ENCODE measurements around the gene ERMAP.

Gene ERMAP

DNA sequence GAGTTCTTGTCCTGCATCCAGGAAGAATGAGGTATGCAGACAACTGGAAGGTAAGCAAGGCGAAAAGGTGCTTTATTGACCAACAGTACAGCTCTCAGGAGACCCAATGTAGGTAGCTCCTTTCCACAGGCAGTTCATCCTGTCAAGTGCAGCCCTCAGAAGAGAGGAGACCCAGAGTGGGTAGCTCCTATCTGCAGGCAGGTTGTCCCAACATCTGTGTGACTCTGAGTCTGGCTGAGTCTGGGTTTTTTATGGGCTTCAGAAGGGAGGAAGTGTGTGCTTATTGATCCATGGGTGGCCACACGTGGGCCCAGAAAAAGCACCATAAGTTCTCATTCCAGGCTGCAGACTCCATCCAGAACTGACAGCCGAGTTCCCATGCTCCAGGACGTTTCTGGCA lies 63.5 kb downstream of the ERMAP start:
- DNase-seq, result no peak

DNA sequence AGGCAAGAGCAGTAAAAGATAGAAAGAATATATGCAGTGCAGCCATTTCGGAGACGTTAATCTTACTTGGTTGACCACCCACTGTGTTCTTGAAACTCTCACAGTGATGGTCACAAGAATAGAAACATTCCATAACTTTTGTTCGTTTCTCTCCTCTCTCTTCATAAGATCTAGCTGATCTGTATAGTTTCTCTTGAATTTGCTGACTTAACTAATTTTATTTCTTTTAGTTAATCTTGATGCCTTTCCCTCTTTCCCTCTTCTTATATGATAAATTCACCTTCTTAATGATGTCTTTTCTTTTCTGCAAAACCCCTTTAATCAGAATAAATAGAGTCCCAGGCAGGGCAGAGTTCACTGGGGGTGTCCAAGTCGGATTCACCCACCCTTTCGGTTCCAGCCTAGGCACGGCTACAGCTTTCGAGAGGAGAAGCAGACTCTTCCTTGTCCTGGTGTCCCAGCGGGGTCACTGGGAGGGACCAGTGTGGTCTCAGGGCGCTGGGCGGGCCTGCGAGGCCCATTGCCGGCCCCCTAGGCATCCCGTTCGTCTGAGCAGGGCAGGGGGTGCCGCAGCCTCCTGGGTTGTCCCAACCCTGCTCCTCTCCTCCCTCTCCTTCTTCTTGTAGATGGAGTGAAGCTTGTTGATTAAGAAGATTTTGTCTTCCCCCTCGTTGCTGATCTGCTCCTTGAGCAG lies 69.3 kb downstream of the ERMAP start:
- no peak for DNase-seq

DNA sequence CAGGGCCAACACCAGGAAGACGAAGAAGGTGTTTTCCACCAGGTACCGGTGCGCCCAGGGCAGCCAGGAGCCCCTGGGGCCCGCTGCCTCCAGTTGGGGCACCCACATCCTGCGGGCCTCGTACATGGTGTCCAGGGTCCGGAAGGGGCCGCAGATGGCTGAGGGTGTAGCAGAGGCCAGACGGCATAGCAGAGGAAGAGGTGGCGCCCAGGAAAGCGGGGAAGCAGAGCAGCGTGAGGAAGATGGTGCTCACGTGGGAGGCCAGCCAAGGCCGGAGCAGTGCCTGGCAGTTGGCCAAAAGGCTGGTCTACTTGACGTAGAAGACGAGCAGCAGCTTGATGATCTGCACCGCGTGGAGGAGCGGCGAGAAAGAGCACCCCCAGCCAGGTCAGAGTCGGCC lies 69.9 kb downstream of the ERMAP start:
- no peak for DNase-seq

DNA sequence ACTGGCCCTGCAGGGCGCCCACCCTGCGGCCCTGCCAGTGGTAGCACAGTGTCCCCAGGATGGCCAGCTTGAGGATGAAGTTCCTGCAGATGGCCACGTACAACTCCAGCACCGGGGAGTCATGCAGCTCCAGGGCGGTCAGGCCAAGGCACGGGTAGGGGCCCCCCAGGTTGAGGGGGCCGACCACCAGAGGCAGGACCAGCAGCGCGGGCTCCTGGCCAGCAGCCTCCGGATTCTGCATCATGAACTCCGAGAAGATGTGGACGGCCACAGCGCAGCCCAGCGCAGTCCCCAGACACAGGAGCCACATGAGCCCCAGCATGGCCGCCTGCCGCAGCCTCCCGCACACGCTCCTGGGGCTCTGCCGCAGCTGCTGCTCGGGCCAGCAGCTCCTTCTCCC lies 70.4 kb downstream of the ERMAP start:
- DNase-seq, result no peak

DNA sequence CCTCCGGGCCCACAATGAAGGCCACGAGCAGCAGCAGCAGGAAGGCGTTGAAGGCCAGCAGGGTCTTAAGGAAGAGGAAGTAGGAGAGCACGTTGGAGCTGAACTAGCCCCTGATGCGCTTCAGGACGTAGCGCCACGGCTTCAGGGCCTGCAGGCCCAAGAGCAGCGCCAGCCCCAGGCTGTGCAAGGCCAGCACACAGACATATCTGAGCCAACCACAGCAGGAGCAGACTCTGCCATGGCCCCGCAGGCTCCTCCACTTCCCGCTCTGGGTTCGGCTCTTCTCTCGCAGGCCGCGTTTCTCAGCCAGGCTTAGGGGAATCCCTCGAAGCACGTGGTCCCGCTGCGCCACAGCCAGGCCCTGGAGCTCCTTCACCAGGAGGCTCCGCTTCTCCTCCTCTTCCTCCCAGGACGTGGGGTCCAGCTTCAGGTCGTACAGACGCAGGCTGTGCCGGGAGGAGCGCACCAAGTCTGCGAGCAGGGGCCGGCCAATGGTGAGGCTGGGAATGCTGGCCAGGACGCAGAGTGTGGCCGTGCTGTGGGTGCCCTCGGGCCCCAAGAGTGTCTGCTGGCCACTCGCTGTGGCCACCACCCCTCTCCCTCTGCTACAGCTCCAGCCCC lies 71.2 kb downstream of the ERMAP start:
- no peak for DNase-seq

DNA sequence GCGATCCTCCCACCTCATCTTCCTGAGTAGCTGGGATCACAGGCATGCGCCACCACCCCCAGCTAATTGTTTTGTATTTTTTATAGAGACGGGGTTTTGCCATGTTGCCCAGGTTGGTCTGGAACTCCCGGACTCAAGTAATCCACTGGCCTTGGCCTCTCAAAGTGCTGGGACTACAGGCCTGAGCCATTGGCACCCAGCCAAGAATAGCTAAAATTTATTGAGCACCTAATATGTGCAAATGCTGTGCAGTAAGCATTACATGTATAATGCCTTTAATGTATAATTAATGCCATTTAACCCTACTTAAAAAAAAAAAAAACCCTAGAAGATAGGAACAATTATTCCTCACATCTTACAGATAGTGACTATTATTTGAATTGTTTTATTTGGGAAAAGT lies 72.3 kb downstream of the ERMAP start:
- DNase-seq, result no peak

DNA sequence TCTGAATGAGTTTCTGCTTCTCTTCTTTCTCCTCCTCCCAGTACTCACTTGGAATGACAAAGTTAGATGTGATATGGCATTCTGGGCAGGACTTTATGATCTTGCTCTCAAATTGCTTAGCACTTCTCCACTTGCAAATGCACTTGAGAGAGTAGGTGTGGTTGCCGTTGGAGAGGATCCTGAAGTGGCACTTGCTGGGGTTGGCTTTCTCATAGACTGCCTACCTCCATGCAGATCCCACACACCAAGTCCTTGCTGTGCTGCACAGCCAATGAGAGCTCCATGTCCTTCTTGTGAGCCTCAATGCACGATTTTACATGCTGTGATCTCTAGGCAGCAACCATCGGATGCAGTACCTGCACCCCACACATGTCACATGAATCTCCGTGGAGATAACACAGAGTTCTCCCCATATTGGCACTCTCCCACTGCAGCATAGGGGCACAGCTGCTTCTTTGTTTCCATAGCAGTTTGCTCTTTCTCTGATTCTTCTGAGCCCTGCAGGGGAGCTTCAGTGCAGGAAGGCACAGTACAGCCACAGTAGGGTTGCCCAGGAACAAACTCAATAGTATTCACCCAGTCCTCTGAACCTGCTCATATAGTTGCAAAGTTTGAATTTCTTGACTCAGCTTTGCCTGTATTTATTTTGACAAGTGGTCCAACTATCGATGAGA lies 74.7 kb downstream of the ERMAP start:
- DNase-seq, result no peak
